OCI-LY7 (cell line): Measurements from ENCODE around the gene AMHR2. TPM values are rescaled to one million over a fixed set of nuclear protein-coding genes. Genes with fewer than 3 reads are reported as not detected.

Experiments used
- BruUV-seq: library from RNA; stranded (reverse); fragments of 400-500 nt; replicated peaks from 2 replicates; lab custom pipeline; 2021; lab: Mats Ljungman, UMichigan
- CTCF ChIA-PET: fragments of 300-600 bp; sonication (Branson Sonifier 250); formaldehyde crosslinking; loops from one replicate; lab custom pipeline; 2022; ENCODE audit warnings: antibody characterized with exemption; ENCODE audit not compliant: unreplicated experiment; lab: Charles Lee
- POLR2A ChIA-PET: fragments of 300-600 bp; sonication (Branson Sonifier 250); formaldehyde crosslinking; loops from one replicate; lab custom pipeline; 2022; ENCODE audit warnings: antibody characterized with exemption; lab: Charles Lee
- DNase-seq: peaks from one replicate; pipeline ENCODE4 v3.0.0-alpha.2; 2015; ENCODE audit warnings: low spot score
- H2AFZ ChIP-seq: fragments of 200-600 bp; sonication (generic), shearing (Covaris generic); 2 replicates; pipeline ENCODE4 v1.6.1; 2014; ENCODE audit warnings: mild to moderate bottlenecking, antibody characterized with exemption, low read length, moderate library complexity
- H3K27ac ChIP-seq: fragments of 200-600 bp; sonication (generic); 2 replicates; pipeline ENCODE4 v1.5.1; 2014; ENCODE audit warnings: mixed run types, low read depth, mild to moderate bottlenecking, moderate library complexity, low read length, inconsistent platforms; ENCODE audit not compliant: poor library complexity, severe bottlenecking
- H3K36me3 ChIP-seq: fragments of 200-600 bp; sonication (generic); 2 replicates; pipeline ENCODE4 v1.6.1; 2014; ENCODE audit warnings: mild to moderate bottlenecking, antibody characterized with exemption, low read length, moderate library complexity, mixed read lengths; ENCODE audit not compliant: insufficient read depth
- H3K4me1 ChIP-seq: fragments of 200-600 bp; sonication (generic); 2 replicates; pipeline ENCODE4 v1.5.1; 2014; ENCODE audit warnings: mild to moderate bottlenecking, low read length; ENCODE audit not compliant: insufficient read depth, poor library complexity, severe bottlenecking
- H3K4me2 ChIP-seq: fragments of 200-600 bp; sonication (generic); 2 replicates; pipeline ENCODE4 v1.6.1; 2014; ENCODE audit warnings: mild to moderate bottlenecking, low read length
- H3K4me3 ChIP-seq: fragments of 200-600 bp; sonication (generic); 2 replicates; pipeline ENCODE4 v1.5.1; 2014; ENCODE audit warnings: mild to moderate bottlenecking, low read depth, low read length; ENCODE audit not compliant: poor library complexity, severe bottlenecking
- H3K79me2 ChIP-seq: fragments of 200-600 bp; sonication (generic); 2 replicates; pipeline ENCODE4 v1.6.1; 2016; ENCODE audit warnings: low read depth, mild to moderate bottlenecking, low read length, moderate library complexity, mixed read lengths; ENCODE audit not compliant: insufficient read depth
- H3K9me2 ChIP-seq: fragments of 200-600 bp; sonication (generic); 2 replicates; pipeline ENCODE4 v1.6.1; 2016; ENCODE audit warnings: mild to moderate bottlenecking, low read length, mixed read lengths; ENCODE audit not compliant: insufficient read depth
- H3K9me3 ChIP-seq: fragments of 200-600 bp; sonication (generic); 2 replicates; pipeline ENCODE4 v1.6.1; 2014; ENCODE audit warnings: mild to moderate bottlenecking, mixed run types, low read length, mixed read lengths
- H4K20me1 ChIP-seq: fragments of 200-600 bp; sonication (generic); 2 replicates; pipeline ENCODE4 v1.6.1; 2014; ENCODE audit warnings: mild to moderate bottlenecking, antibody characterized with exemption, low read length, moderate library complexity, mixed read lengths; ENCODE audit not compliant: insufficient read depth
- EZH2phosphoT487 ChIP-seq: fragments of 200-600 bp; sonication (generic); IDR thresholded peaks from 2 replicates; pipeline ENCODE4 v1.6.1; 2018; ENCODE audit warnings: low read depth, borderline replicate concordance, mild to moderate bottlenecking, mixed run types, antibody characterized with exemption, low read length, moderate library complexity, mixed read lengths
- intact Hi-C: fragments of 100-400 bp; cut with micrococcal nuclease; formaldehyde crosslinking; loops from one replicate; pipeline ENCODE4 v1.10.0; 2022; ENCODE audit not compliant: unreplicated experiment
- total RNA-seq, 2 experiments: library from RNA; depleted of rRNA in 1 of 2; stranded (reverse); fragments of >200 nt in 1 of 2; shearing (Covaris generic) in 1 of 2; gene quantifications; 2 replicates each; pipeline ENCODE4 v1.2.3, GENCODE V29; 2014 to 2022
- TF ChIP-seq, protein P1 (sequence below): fragments of 200-600 bp; sonication (generic); conservative IDR thresholded peaks from 2 replicates; pipeline ENCODE4 v1.5.1; 2014; ENCODE audit warnings: mild to moderate bottlenecking, antibody characterized with exemption, low read length, moderate library complexity, mixed read lengths

The AMHR2 gene
- total RNA-seq, 2 experiments from 2014 or later = not detected

- no peak overlapping the region for H3K4me2 ChIP-seq
- CTCF ChIA-PET = no interaction called here
- peaks cover 60% of the 10 kb centered on the region for H3K36me3 ChIP-seq
- TF ChIP-seq, protein P1, sequence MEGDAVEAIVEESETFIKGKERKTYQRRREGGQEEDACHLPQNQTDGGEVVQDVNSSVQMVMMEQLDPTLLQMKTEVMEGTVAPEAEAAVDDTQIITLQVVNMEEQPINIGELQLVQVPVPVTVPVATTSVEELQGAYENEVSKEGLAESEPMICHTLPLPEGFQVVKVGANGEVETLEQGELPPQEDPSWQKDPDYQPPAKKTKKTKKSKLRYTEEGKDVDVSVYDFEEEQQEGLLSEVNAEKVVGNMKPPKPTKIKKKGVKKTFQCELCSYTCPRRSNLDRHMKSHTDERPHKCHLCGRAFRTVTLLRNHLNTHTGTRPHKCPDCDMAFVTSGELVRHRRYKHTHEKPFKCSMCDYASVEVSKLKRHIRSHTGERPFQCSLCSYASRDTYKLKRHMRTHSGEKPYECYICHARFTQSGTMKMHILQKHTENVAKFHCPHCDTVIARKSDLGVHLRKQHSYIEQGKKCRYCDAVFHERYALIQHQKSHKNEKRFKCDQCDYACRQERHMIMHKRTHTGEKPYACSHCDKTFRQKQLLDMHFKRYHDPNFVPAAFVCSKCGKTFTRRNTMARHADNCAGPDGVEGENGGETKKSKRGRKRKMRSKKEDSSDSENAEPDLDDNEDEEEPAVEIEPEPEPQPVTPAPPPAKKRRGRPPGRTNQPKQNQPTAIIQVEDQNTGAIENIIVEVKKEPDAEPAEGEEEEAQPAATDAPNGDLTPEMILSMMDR = no peak
- no peak for TF ChIP-seq EZH2phosphoT487
- H3K4me3 ChIP-seq = no peak overlapping the region
- no peaks in the 10 kb centered on the region for H4K20me1 ChIP-seq
- POLR2A ChIA-PET = no interaction called here
- H3K27ac ChIP-seq = no peak overlapping the region
- no peak overlapping the region for H2AFZ ChIP-seq
- peaks cover 37% of the 10 kb centered on the region for H3K79me2 ChIP-seq
- no peaks in the 10 kb centered on the region for H3K9me2 ChIP-seq
- BruUV-seq = no TSS peak
- DNase-seq = no peak
- H3K9me3 ChIP-seq = no peaks in the 10 kb centered on the region
- H3K4me1 ChIP-seq = no peaks in the 10 kb centered on the region
- intact Hi-C loops = no loop called here
Observed at GRCh38 chr12:53402871-53403270, 20.8 kb upstream of the AMHR2 start.

DNA sequence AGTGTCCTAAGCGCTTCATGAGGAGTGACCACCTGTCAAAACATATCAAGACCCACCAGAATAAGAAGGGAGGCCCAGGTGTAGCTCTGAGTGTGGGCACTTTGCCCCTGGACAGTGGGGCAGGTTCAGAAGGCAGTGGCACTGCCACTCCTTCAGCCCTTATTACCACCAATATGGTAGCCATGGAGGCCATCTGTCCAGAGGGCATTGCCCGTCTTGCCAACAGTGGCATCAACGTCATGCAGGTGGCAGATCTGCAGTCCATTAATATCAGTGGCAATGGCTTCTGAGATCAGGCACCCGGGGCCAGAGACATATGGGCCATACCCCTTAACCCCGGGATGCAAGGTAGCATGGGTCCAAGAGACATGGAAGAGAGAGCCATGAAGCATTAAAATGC, 12.7 kb upstream of the AMHR2 start:
- H3K4me3 ChIP-seq = no peak overlapping the region
- CTCF ChIA-PET = no interaction called here
- H3K79me2 ChIP-seq = no peaks in the 10 kb centered on the region

More for the DNA sequence above, 12.7 kb upstream of the AMHR2 start:
- H3K4me1 ChIP-seq = peaks cover 8% of the 10 kb centered on the region
- intact Hi-C loops = no loop called here
- H3K9me2 ChIP-seq = no peaks in the 10 kb centered on the region
- no TSS peak for BruUV-seq
- H4K20me1 ChIP-seq = no peaks in the 10 kb centered on the region
- DNase-seq = no peak
- no peak overlapping the region for H2AFZ ChIP-seq
- no peak overlapping the region for H3K27ac ChIP-seq
- POLR2A ChIA-PET = no interaction called here
- peaks cover 71% of the 10 kb centered on the region for H3K36me3 ChIP-seq
- no peaks in the 10 kb centered on the region for H3K9me3 ChIP-seq
- no peak for TF ChIP-seq EZH2phosphoT487
- TF ChIP-seq, protein P1 = no peak
- H3K4me2 ChIP-seq = no peak overlapping the region
